Measurements from ENCODE around the gene CLTRN. TPM values are rescaled to one million over a fixed set of nuclear protein-coding genes. Genes with fewer than 3 reads are reported as not detected.

The CLTRN gene
- total and polyA plus RNA-seq, 2 of the 8 experiments (the other 6 are each of a cell fraction or from before 2014, with no cell fraction given), result 1.2 to 1.3 TPM

DNA sequence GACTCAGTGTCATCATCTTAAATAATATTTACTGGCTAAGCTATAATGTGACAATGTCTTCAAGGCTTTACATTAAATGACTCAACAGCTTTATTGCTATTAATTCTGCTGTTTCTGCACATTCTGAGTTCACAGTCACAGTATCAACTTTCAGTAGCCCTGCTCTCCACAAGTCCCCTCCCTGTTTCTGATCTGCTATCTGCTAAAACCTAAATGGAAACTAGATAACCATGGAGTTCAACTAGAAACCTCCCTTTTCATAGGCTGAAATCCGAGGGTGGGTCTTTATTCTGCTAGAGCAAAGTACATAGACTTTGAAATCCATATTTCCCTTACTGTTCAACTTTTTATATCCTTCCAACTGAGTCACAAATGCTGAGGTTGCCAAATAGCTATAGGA, 58.5 kb downstream of the CLTRN start:
- ChIA-PET CTCF (ENCODE audit: partially characterized antibody) (no interaction called here), POLR2A (ENCODE audit: partially characterized antibody) (no interaction called here)
- no peak overlapping the region for H2BK20ac ChIP-seq (ENCODE audit: low read length)
- H3K27ac ChIP-seq (ENCODE audit: low read depth, low read length), result no peak overlapping the region
- no peak overlapping the region for H2AK5ac ChIP-seq (ENCODE audit: low read depth, low read length)
- H4K8ac ChIP-seq (ENCODE audit: extremely low read depth, insufficient read depth, low read length), result no peak overlapping the region
- no peaks in the 10 kb centered on the region for H3K23me2 ChIP-seq (ENCODE audit: low read depth, low read length)
- no peak overlapping the region for H4K91ac ChIP-seq (replicated peaks; ENCODE audit: insufficient read length, low read length)
- FAIRE-seq, result no peak
- H3K4me1 ChIP-seq (replicated peaks in 1 of 4; ENCODE audit: control insufficient read depth in 3 of 4, insufficient read depth in 4 of 4, low read length in 3 of 4), result no peaks in the 10 kb centered on the region
- no peak overlapping the region for H2BK120ac ChIP-seq (replicated peaks; ENCODE audit: low read depth, low read length)
- WGBS, 2 experiments (ENCODE audit: extremely low coverage in 1 of 2, insufficient coverage in 1 of 2, insufficient read length in 1 of 2, insufficient replicate concordance in 2 of 2, low coverage in 1 of 2, low lambda C conversion rate in 2 of 2, missing lambda C conversion rate in 1 of 2), result 88% methylated on average over 1 of the region's 1 CpG; no CpG with 5 or more reads in 1 of the 2 experiments
- no peak overlapping the region for H3K4me3 ChIP-seq (ENCODE audit: extremely low read depth in 1 of 4, insufficient read depth in 2 of 4, low read depth in 3 of 4, low read length in 4 of 4)
- H4K5ac ChIP-seq (ENCODE audit: insufficient read length, low read depth, low read length), result no peak overlapping the region
- H2BK5ac ChIP-seq (ENCODE audit: low read depth, low read length), result no peak overlapping the region
- H4K20me1 ChIP-seq (replicated peaks in 1 of 2; ENCODE audit: control insufficient read depth in 1 of 2, insufficient read depth in 2 of 2, low read length in 2 of 2), result no peaks in the 10 kb centered on the region
- no peaks in the 10 kb centered on the region for H3K79me1 ChIP-seq (ENCODE audit: low read depth, low read length)
- no peaks in the 10 kb centered on the region for H3K36me3 ChIP-seq (ENCODE audit: control insufficient read depth in 2 of 4, insufficient read depth in 4 of 4, low read length in 3 of 4)
- H2BK15ac ChIP-seq (ENCODE audit: low read length), result no peak overlapping the region
- H3K4ac ChIP-seq (replicated peaks; ENCODE audit: insufficient read length, low read depth, low read length), result no peak overlapping the region
- no peak overlapping the region for H3K56ac ChIP-seq (replicated peaks; ENCODE audit: insufficient read length, low read depth, low read length)
- DNase-seq (ENCODE audit: low read depth in 1 of 2, low spot score in 2 of 2), result no peak
- H3K18ac ChIP-seq (ENCODE audit: extremely low read depth, low read length), result no peak overlapping the region
- no peak overlapping the region for H3K23ac ChIP-seq (ENCODE audit: insufficient read length)
- H3K9me3 ChIP-seq (ENCODE audit: insufficient read depth in 2 of 2, low read depth in 1 of 2, low read length in 1 of 2), result no peaks in the 10 kb centered on the region
- H3K14ac ChIP-seq (ENCODE audit: insufficient read length), result no peak overlapping the region
- no peak overlapping the region for H2BK12ac ChIP-seq (ENCODE audit: low read depth, low read length)
- H2AFZ ChIP-seq (ENCODE audit: low read length), result no peak overlapping the region
- no peak overlapping the region for H3K4me2 ChIP-seq (ENCODE audit: insufficient read depth in 1 of 2, low read depth in 2 of 2, low read length in 2 of 2)
- no peaks in the 10 kb centered on the region for H3K27me3 ChIP-seq (replicated peaks in 1 of 4; ENCODE audit: control insufficient read depth in 3 of 4, extremely low read depth in 1 of 4, insufficient read depth in 3 of 4, low read length in 3 of 4)
- H3K79me2 ChIP-seq (ENCODE audit: control insufficient read depth in 1 of 2, insufficient read depth in 2 of 2, low read length in 2 of 2), result no peaks in the 10 kb centered on the region
- H3K9ac ChIP-seq (replicated peaks in 1 of 4; ENCODE audit: extremely low read depth in 1 of 4, low read depth in 3 of 4, low read length in 3 of 4), result no peak overlapping the region
- TF ChIP-seq TCF12 (IDR thresholded peaks at IDR 0.05; ENCODE audit: low read depth, low read length), result no peak
- no peak for TF ChIP-seq POLR2AphosphoS5 (IDR thresholded peaks at IDR 0.05; ENCODE audit: low read depth, low read length)
- TF ChIP-seq, protein P1, sequence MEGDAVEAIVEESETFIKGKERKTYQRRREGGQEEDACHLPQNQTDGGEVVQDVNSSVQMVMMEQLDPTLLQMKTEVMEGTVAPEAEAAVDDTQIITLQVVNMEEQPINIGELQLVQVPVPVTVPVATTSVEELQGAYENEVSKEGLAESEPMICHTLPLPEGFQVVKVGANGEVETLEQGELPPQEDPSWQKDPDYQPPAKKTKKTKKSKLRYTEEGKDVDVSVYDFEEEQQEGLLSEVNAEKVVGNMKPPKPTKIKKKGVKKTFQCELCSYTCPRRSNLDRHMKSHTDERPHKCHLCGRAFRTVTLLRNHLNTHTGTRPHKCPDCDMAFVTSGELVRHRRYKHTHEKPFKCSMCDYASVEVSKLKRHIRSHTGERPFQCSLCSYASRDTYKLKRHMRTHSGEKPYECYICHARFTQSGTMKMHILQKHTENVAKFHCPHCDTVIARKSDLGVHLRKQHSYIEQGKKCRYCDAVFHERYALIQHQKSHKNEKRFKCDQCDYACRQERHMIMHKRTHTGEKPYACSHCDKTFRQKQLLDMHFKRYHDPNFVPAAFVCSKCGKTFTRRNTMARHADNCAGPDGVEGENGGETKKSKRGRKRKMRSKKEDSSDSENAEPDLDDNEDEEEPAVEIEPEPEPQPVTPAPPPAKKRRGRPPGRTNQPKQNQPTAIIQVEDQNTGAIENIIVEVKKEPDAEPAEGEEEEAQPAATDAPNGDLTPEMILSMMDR (IDR thresholded peaks at IDR 0.05; ENCODE audit: control extremely low read depth in 1 of 3, insufficient read depth in 1 of 3, low read depth in 1 of 3, low read length in 3 of 3), result no peak
- TF ChIP-seq NRF1 (IDR thresholded peaks at IDR 0.05; ENCODE audit: low read depth, low read length), result no peak
- no peak for TF ChIP-seq TAF7 (optimal IDR thresholded peaks at IDR 0.05; ENCODE audit: borderline replicate concordance, low read depth, low read length)
- TF ChIP-seq CTBP2 (IDR thresholded peaks at IDR 0.05; ENCODE audit: borderline replicate concordance, insufficient read depth, insufficient read length, low read length), result no peak
- no peak for TF ChIP-seq CEBPB (IDR thresholded peaks at IDR 0.05; ENCODE audit: low read depth, low read length)
- TF ChIP-seq SIX5 (IDR thresholded peaks at IDR 0.05; ENCODE audit: low read depth, low read length), result no peak
- no peak for TF ChIP-seq RNF2 (IDR thresholded peaks at IDR 0.05; ENCODE audit: borderline replicate concordance, low read depth, low read length, missing control alignments, poor library complexity, severe bottlenecking)
- TF ChIP-seq SP1 (IDR thresholded peaks at IDR 0.05; ENCODE audit: low read depth, low read length), result no peak
- TF ChIP-seq ZNF274 (IDR thresholded peaks at IDR 0.05; ENCODE audit: borderline replicate concordance, extremely low read depth, low read length), result no peak
- no peak for TF ChIP-seq TEAD4 (IDR thresholded peaks at IDR 0.05; ENCODE audit: low read depth, low read length)
- no peak for TF ChIP-seq CHD2 (IDR thresholded peaks at IDR 0.05; ENCODE audit: low read length)
